ENCODE results near the gene HSD17B1. TPM values are rescaled to one million over a fixed set of nuclear protein-coding genes. Genes with fewer than 3 reads are reported as not detected.

HSD17B1 gene
- total RNA-seq, 1 donor from 2014 or later: 2.2 TPM

DNA sequence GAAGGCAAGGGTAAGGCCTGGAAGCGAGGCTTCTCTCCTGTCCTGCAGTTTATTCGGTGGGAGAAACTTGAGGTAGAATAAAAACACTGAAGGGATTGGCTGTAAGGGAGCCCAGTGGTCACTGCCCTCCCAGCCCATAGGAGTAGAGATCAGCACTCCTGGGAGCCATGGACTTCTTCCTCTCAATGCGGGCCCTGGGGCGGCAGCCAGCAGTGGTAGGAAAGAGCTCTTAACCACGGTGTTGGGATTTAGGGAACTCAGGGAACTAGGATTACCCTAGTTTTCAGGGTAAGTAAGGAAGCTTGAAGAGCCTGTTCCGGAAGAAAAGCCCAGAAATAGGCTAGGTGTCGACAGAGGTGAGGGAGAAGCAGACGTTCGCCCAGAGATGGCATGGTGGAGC is 40.5 kb upstream of the HSD17B1 start:
- Mint-ChIP-seq H3K4me3 (no peak overlapping the region), H3K36me3 (peaks cover 22% of the 10 kb centered on the region), H3K4me1 (ENCODE audit: unreplicated experiment) (peaks cover 4% of the 10 kb centered on the region), H3K27me3 (no peaks in the 10 kb centered on the region), H3K9me3 (no peaks in the 10 kb centered on the region), H3K27ac (peak overlapping the region; percentile 16)
- TF ChIP-seq CTCF (conservative IDR thresholded peaks at IDR 0.05): no peak
- no peak for DNase-seq (ENCODE audit: extremely low spot score, unreplicated experiment)

- peaks cover 9% of the 10 kb centered on the region for H3K4me1 Mint-ChIP-seq (ENCODE audit: unreplicated experiment)
- TF ChIP-seq CTCF (conservative IDR thresholded peaks at IDR 0.05): no peak
- peak overlapping the region; percentile 21 for H3K27ac Mint-ChIP-seq
- no peak for DNase-seq (ENCODE audit: extremely low spot score, unreplicated experiment)
- H3K27me3 Mint-ChIP-seq: no peaks in the 10 kb centered on the region
- no peaks in the 10 kb centered on the region for H3K9me3 Mint-ChIP-seq
- H3K36me3 Mint-ChIP-seq: peaks cover 21% of the 10 kb centered on the region
- no peak overlapping the region for H3K4me3 Mint-ChIP-seq
Measured at GRCh38 chr17:42512733-42513251, 39.9 kb upstream of the HSD17B1 start.

DNA sequence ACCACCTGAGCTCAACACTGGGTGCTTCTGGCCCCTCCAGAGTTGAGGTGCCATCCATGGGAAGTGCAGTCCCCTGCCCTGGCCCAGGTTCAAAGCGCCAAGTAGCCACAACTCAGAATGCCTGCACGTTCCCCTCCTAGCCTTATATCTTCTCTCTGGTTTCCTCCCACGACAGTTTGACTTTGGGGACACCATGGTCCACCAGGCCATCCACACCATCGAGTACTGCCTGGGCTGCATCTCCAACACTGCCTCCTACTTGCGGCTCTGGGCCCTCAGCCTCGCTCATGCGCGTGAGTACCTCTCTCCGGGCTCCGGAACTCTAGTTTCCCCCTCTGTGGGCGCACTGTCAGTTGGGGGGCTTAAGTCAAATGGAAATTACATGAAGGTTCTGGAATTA is 39.0 kb upstream of the HSD17B1 start:
- no peaks in the 10 kb centered on the region for H3K27me3 Mint-ChIP-seq
- H3K4me1 Mint-ChIP-seq (ENCODE audit: unreplicated experiment): peaks cover 17% of the 10 kb centered on the region
- H3K9me3 Mint-ChIP-seq: no peaks in the 10 kb centered on the region
- peak overlapping the region; percentile 21 for H3K27ac Mint-ChIP-seq
- no peak for TF ChIP-seq CTCF (conservative IDR thresholded peaks at IDR 0.05)
- no peak overlapping the region for H3K4me3 Mint-ChIP-seq
- DNase-seq (ENCODE audit: extremely low spot score, unreplicated experiment): no peak
- peaks cover 18% of the 10 kb centered on the region for H3K36me3 Mint-ChIP-seq

GRCh38 chr17:42514279-42514678 is 38.4 kb upstream of the HSD17B1 start:
- no peak for DNase-seq (ENCODE audit: extremely low spot score, unreplicated experiment)
- H3K4me3 Mint-ChIP-seq: no peak overlapping the region
- TF ChIP-seq CTCF (conservative IDR thresholded peaks at IDR 0.05): no peak
- H3K27ac Mint-ChIP-seq: no peak overlapping the region
- H3K4me1 Mint-ChIP-seq (ENCODE audit: unreplicated experiment): peaks cover 23% of the 10 kb centered on the region
- H3K27me3 Mint-ChIP-seq: no peaks in the 10 kb centered on the region
- peaks cover 14% of the 10 kb centered on the region for H3K36me3 Mint-ChIP-seq
- no peaks in the 10 kb centered on the region for H3K9me3 Mint-ChIP-seq

- Mint-ChIP-seq H3K9me3 (no peaks in the 10 kb centered on the region), H3K27ac (no peak overlapping the region), H3K4me3 (no peak overlapping the region), H3K36me3 (peaks cover 14% of the 10 kb centered on the region), H3K27me3 (no peaks in the 10 kb centered on the region), H3K4me1 (ENCODE audit: unreplicated experiment) (peaks cover 29% of the 10 kb centered on the region)
- no peak for TF ChIP-seq CTCF (conservative IDR thresholded peaks at IDR 0.05)
- DNase-seq (ENCODE audit: extremely low spot score, unreplicated experiment): no peak
Measured at GRCh38 chr17:42514867-42515266, 37.9 kb upstream of the HSD17B1 start.

DNA sequence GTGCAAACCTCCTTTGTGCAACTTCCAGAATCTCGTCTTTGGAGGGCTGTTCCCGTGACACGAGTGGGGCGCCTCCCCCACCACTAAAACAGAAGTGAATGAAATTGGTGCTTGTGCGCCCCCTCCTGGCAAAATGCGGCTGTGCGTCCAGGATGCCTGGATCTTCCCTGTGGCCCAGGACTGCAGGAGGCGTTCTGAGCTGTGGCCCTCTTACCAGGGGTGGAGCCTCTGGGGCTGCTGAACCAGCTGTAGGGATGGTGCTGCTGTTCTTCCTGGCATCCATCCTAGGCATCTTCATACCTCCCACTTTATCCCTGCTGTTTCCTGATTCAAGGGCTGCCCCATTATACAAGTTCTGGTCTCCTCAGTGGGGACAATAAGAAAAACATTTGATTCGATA is 35.2 kb upstream of the HSD17B1 start:
- Mint-ChIP-seq H3K4me1 (ENCODE audit: unreplicated experiment) (peaks cover 50% of the 10 kb centered on the region), H3K36me3 (peaks cover 10% of the 10 kb centered on the region), H3K4me3 (no peak overlapping the region), H3K9me3 (no peaks in the 10 kb centered on the region), H3K27me3 (no peaks in the 10 kb centered on the region), H3K27ac (peak overlapping the region; percentile 84)
- peak; percentile 94 for TF ChIP-seq CTCF (conservative IDR thresholded peaks at IDR 0.05)
- peak; percentile 85 for DNase-seq (ENCODE audit: extremely low spot score, unreplicated experiment)

All from type B pancreatic cell (in vitro differentiated cells).